Activated naive CD8-positive, alpha-beta T cell treated with anti-CD3 and anti-CD28 coated beads, Interleukin-2, amount 10 ng/mL, durations not matched to agents 7 days and 5 days (primary cell): ENCODE measurements around the gene STX11. TPM values are rescaled to one million over a fixed set of nuclear protein-coding genes. Genes with fewer than 3 reads are reported as not detected.
A peak's percentile ranks its signal among the peaks of the same experiment; 100 is the strongest.

Source experiments
- ATAC-seq: fragments of 150-1000 bp; cut with Tn5 transposase; one replicate; pipeline ENCODE4 v1.10.0; 2021; ENCODE audit warnings: low read depth, moderate library complexity
- POLR2A ChIA-PET: fragments of 350-600 bp; sonication (Branson Sonifier 250); formaldehyde crosslinking; loops from one replicate; lab custom pipeline; 2021; ENCODE audit warnings: antibody characterized with exemption; lab: Charles Lee
- DNase-seq: peaks from one replicate; pipeline ENCODE4 v3.0.0; 2021
- H3K27ac Mint-ChIP-seq: one replicate; pipeline ENCODE4 v1.8.0; 2022; ENCODE audit warnings: mild to moderate bottlenecking, mixed read lengths
- H3K27me3 Mint-ChIP-seq: one replicate; pipeline ENCODE4 v1.8.0; 2022; ENCODE audit warnings: mild to moderate bottlenecking, moderate library complexity, mixed read lengths
- H3K36me3 Mint-ChIP-seq: one replicate; pipeline ENCODE4 v1.8.0; 2021; ENCODE audit warnings: mild to moderate bottlenecking, mixed read lengths
- H3K4me1 Mint-ChIP-seq: one replicate; pipeline ENCODE4 v1.8.0; 2021; ENCODE audit warnings: mixed read lengths
- H3K4me3 Mint-ChIP-seq: one replicate; pipeline ENCODE4 v1.8.0; 2022; ENCODE audit warnings: mild to moderate bottlenecking, moderate library complexity, mixed read lengths
- H3K9me3 Mint-ChIP-seq: one replicate; pipeline ENCODE4 v1.8.0; 2021; ENCODE audit warnings: mixed read lengths
- total RNA-seq, 2 experiments: library from RNA; stranded (reverse); gene quantifications; one replicate each; pipeline ENCODE4 v1.2.3, GENCODE V29; 2021

Gene STX11
- total RNA-seq, result 10 to 100 TPM; 11.1 to 11.2 TPM

GRCh38 chr6:144149894-144150709 is at the start of gene STX11:
STX11 (plus strand) TSS chr6:144150517; CDS start chr6:144186628, 36,111 bp downstream.
- peak within 1 kb of the TSS; percentile 94 for H3K4me3 Mint-ChIP-seq
- no peaks in the 10 kb centered on the region for H3K9me3 Mint-ChIP-seq
- DNase-seq, result peak; percentile 84
- H3K27me3 Mint-ChIP-seq, result no peaks in the 10 kb centered on the region
- peak within 1 kb of the TSS; percentile 94 for H3K27ac Mint-ChIP-seq
- POLR2A ChIA-PET, result interaction anchor here (0.8 to 2.5 kb wide), 2 partner anchors 65 to 68 kb away, joined by 3 to 8 read pairs; no protein-coding TSS in a partner anchor
- ATAC-seq, result peak; percentile 85
- H3K36me3 Mint-ChIP-seq, result peaks cover 8% of the 10 kb centered on the region
- peaks cover 30% of the 10 kb centered on the region for H3K4me1 Mint-ChIP-seq

- POLR2A ChIA-PET, result no interaction called here
- Mint-ChIP-seq H3K27me3 (no peaks in the 10 kb centered on the region), H3K9me3 (no peaks in the 10 kb centered on the region), H3K36me3 (no peaks in the 10 kb centered on the region), H3K4me1 (peaks cover 10% of the 10 kb centered on the region), H3K4me3 (no peak overlapping the region), H3K27ac (no peak overlapping the region)
- ATAC-seq (no peak), DNase-seq (no peak)
These were observed 47.2 kb upstream of the STX11 start for GRCh38 chr6:144103026-144103563.

- no peak overlapping the region for H3K27ac Mint-ChIP-seq
- POLR2A ChIA-PET, result no interaction called here
- DNase-seq, result no peak
- H3K36me3 Mint-ChIP-seq, result no peaks in the 10 kb centered on the region
- H3K4me3 Mint-ChIP-seq, result no peak overlapping the region
- ATAC-seq, result no peak
- no peaks in the 10 kb centered on the region for H3K27me3 Mint-ChIP-seq
- no peaks in the 10 kb centered on the region for H3K9me3 Mint-ChIP-seq
- peaks cover 8% of the 10 kb centered on the region for H3K4me1 Mint-ChIP-seq
These were observed 45.8 kb upstream of the STX11 start for GRCh38 chr6:144104488-144104887.

- Mint-ChIP-seq H3K9me3 (no peaks in the 10 kb centered on the region), H3K27ac (no peak overlapping the region), H3K4me3 (no peak overlapping the region), H3K36me3 (no peaks in the 10 kb centered on the region), H3K27me3 (no peaks in the 10 kb centered on the region), H3K4me1 (peaks cover 8% of the 10 kb centered on the region)
- POLR2A ChIA-PET, result no interaction called here
- DNase-seq, result no peak
- peak; percentile 85 for ATAC-seq
These were observed 45.3 kb upstream of the STX11 start for GRCh38 chr6:144104898-144105487.

- peaks cover 8% of the 10 kb centered on the region for H3K4me1 Mint-ChIP-seq
- no peak overlapping the region for H3K4me3 Mint-ChIP-seq
- H3K27ac Mint-ChIP-seq, result no peak overlapping the region
- POLR2A ChIA-PET, result no interaction called here
- no peaks in the 10 kb centered on the region for H3K27me3 Mint-ChIP-seq
- no peaks in the 10 kb centered on the region for H3K36me3 Mint-ChIP-seq
- ATAC-seq (no peak), DNase-seq (no peak)
- H3K9me3 Mint-ChIP-seq, result no peaks in the 10 kb centered on the region
These were observed 44.1 kb upstream of the STX11 start for GRCh38 chr6:144106206-144106605.

GRCh38 chr6:144110210-144110609 is 40.1 kb upstream of the STX11 start:
- Mint-ChIP-seq H3K27ac (no peak overlapping the region), H3K36me3 (no peaks in the 10 kb centered on the region), H3K4me1 (peaks cover 7% of the 10 kb centered on the region), H3K9me3 (no peaks in the 10 kb centered on the region), H3K27me3 (peaks cover 5% of the 10 kb centered on the region), H3K4me3 (no peak overlapping the region)
- DNase-seq (no peak), ATAC-seq (no peak)
- POLR2A ChIA-PET, result no interaction called here

- H3K36me3 Mint-ChIP-seq, result no peaks in the 10 kb centered on the region
- POLR2A ChIA-PET, result no interaction called here
- no peak overlapping the region for H3K27ac Mint-ChIP-seq
- peaks cover 6% of the 10 kb centered on the region for H3K27me3 Mint-ChIP-seq
- DNase-seq (no peak), ATAC-seq (no peak)
- no peaks in the 10 kb centered on the region for H3K9me3 Mint-ChIP-seq
- no peak overlapping the region for H3K4me3 Mint-ChIP-seq
- no peaks in the 10 kb centered on the region for H3K4me1 Mint-ChIP-seq
These were observed 37.0 kb upstream of the STX11 start for GRCh38 chr6:144113366-144113765.

- Mint-ChIP-seq H3K4me3 (no peak overlapping the region), H3K36me3 (no peaks in the 10 kb centered on the region), H3K27me3 (peaks cover 6% of the 10 kb centered on the region), H3K4me1 (no peaks in the 10 kb centered on the region), H3K27ac (no peak overlapping the region), H3K9me3 (no peaks in the 10 kb centered on the region)
- ATAC-seq, result no peak
- DNase-seq, result no peak
- POLR2A ChIA-PET, result no interaction called here
These were observed 35.1 kb upstream of the STX11 start for GRCh38 chr6:144115219-144115618.

- Mint-ChIP-seq H3K27me3 (peaks cover 5% of the 10 kb centered on the region), H3K36me3 (peaks cover 2% of the 10 kb centered on the region), H3K27ac (no peak overlapping the region), H3K4me1 (no peaks in the 10 kb centered on the region), H3K9me3 (no peaks in the 10 kb centered on the region), H3K4me3 (no peak overlapping the region)
- POLR2A ChIA-PET, result no interaction called here
- ATAC-seq (no peak), DNase-seq (no peak)
These were observed 30.9 kb upstream of the STX11 start for GRCh38 chr6:144119376-144119775.

- POLR2A ChIA-PET, result no interaction called here
These were observed 27.5 kb upstream of the STX11 start for GRCh38 chr6:144122861-144123260.

GRCh38 chr6:144123421-144123820 is 26.9 kb upstream of the STX11 start:
- H3K9me3 Mint-ChIP-seq, result no peaks in the 10 kb centered on the region
- H3K27me3 Mint-ChIP-seq, result peaks cover 3% of the 10 kb centered on the region
- H3K4me1 Mint-ChIP-seq, result no peaks in the 10 kb centered on the region
- DNase-seq, result no peak
- H3K4me3 Mint-ChIP-seq, result no peak overlapping the region
- POLR2A ChIA-PET, result no interaction called here
- peaks cover 2% of the 10 kb centered on the region for H3K36me3 Mint-ChIP-seq
- no peak for ATAC-seq
- H3K27ac Mint-ChIP-seq, result no peak overlapping the region

More at GRCh38 chr6:144122861-144123260, 27.5 kb upstream of the STX11 start:
- DNase-seq (no peak), ATAC-seq (no peak)
- no peak overlapping the region for H3K27ac Mint-ChIP-seq
- H3K36me3 Mint-ChIP-seq, result peaks cover 2% of the 10 kb centered on the region
- H3K4me1 Mint-ChIP-seq, result no peaks in the 10 kb centered on the region
- H3K9me3 Mint-ChIP-seq, result no peaks in the 10 kb centered on the region
- no peak overlapping the region for H3K4me3 Mint-ChIP-seq
- H3K27me3 Mint-ChIP-seq, result peaks cover 3% of the 10 kb centered on the region

GRCh38 chr6:144123836-144124235 is 26.5 kb upstream of the STX11 start:
- no peak for DNase-seq
- H3K4me1 Mint-ChIP-seq, result no peaks in the 10 kb centered on the region
- ATAC-seq, result no peak
- no peak overlapping the region for H3K27ac Mint-ChIP-seq
- no peak overlapping the region for H3K4me3 Mint-ChIP-seq
- POLR2A ChIA-PET, result no interaction called here
- no peaks in the 10 kb centered on the region for H3K9me3 Mint-ChIP-seq
- peaks cover 2% of the 10 kb centered on the region for H3K36me3 Mint-ChIP-seq
- peaks cover 3% of the 10 kb centered on the region for H3K27me3 Mint-ChIP-seq

GRCh38 chr6:144127097-144127496 is 23.2 kb upstream of the STX11 start:
- Mint-ChIP-seq H3K4me3 (no peak overlapping the region), H3K36me3 (no peaks in the 10 kb centered on the region), H3K27me3 (no peaks in the 10 kb centered on the region), H3K4me1 (peaks cover 6% of the 10 kb centered on the region), H3K27ac (no peak overlapping the region), H3K9me3 (no peaks in the 10 kb centered on the region)
- POLR2A ChIA-PET, result no interaction called here
- DNase-seq, result no peak
- no peak for ATAC-seq

- no peak overlapping the region for H3K4me3 Mint-ChIP-seq
- H3K4me1 Mint-ChIP-seq, result peaks cover 6% of the 10 kb centered on the region
- POLR2A ChIA-PET, result no interaction called here
- DNase-seq (no peak), ATAC-seq (no peak)
- no peaks in the 10 kb centered on the region for H3K36me3 Mint-ChIP-seq
- H3K27me3 Mint-ChIP-seq, result no peaks in the 10 kb centered on the region
- H3K27ac Mint-ChIP-seq, result no peak overlapping the region
- H3K9me3 Mint-ChIP-seq, result no peaks in the 10 kb centered on the region
These were observed 20.8 kb upstream of the STX11 start for GRCh38 chr6:144129469-144129868.
